HCT116 (cell line): ENCODE results near the gene ENOSF1. TPM values are rescaled to one million over a fixed set of nuclear protein-coding genes. Genes with fewer than 3 reads are reported as not detected.
A peak's percentile ranks its signal among the peaks of the same experiment; 100 is the strongest.

Source experiments
- ATAC-seq: fragments of 200-7000 bp; cut with Tn5 transposase; 2 replicates; pipeline ENCODE4 v1.9.1; 2020; ENCODE audit warnings: mild to moderate bottlenecking, moderate library complexity
- BruUV-seq: library from RNA; stranded (reverse); fragments of 400-500 nt; replicated peaks from 2 replicates; lab custom pipeline; 2021; lab: Mats Ljungman, UMichigan
- CTCF ChIA-PET: fragments of 300-600 bp; sonication (Branson Sonifier 250); formaldehyde crosslinking; loops from one replicate; lab custom pipeline; 2021; ENCODE audit warnings: antibody characterized with exemption; lab: Charles Lee
- POLR2A ChIA-PET: fragments of 300-600, 350-600 bp; sonication (Branson Sonifier 250); formaldehyde crosslinking; loops from one replicate; lab custom pipeline; 2021; ENCODE audit warnings: antibody characterized with exemption; lab: Charles Lee
- RAD21 ChIA-PET, 2 experiments: fragments of 300-600 bp; sonication (Branson Sonifier 250); formaldehyde crosslinking; loops; one replicate each; lab custom pipeline; 2023; ENCODE audit warnings: low total read pairs in 2 of 2; ENCODE audit not compliant: uncharacterized antibody in 2 of 2, unreplicated experiment in 2 of 2, low non-redundant PET in 1 of 2; lab: Charles Lee
- DNase-seq: peaks from one replicate; pipeline ENCODE4 v3.0.0-alpha.2; 2010; ENCODE audit warnings: low read depth, low spot score
- H2AFZ ChIP-seq: fragments of 200-600 bp; shearing (Covaris generic), sonication (generic); 2 replicates; pipeline ENCODE4 v1.6.1; 2017; ENCODE audit warnings: low read depth, mixed run types, mixed read lengths, antibody characterized with exemption, low read length; ENCODE audit not compliant: poor library complexity, severe bottlenecking
- H3K27ac ChIP-seq: 2 replicates; pipeline ENCODE4 v1.5.1; 2012; ENCODE audit warnings: low read depth, low read length
- H3K27me3 ChIP-seq: fragments of 200-600 bp; sonication (generic); 2 replicates; pipeline ENCODE4 v1.6.1; 2016; ENCODE audit warnings: mixed run types, low read length, mixed read lengths; ENCODE audit not compliant: insufficient read depth
- H3K36me3 ChIP-seq, 2 experiments: fragments of 200-500 bp in 1 of 2; fragments of 200-600 bp in 1 of 2; sonication (Bioruptor generic) in 1 of 2; sonication (generic) in 1 of 2; 2 replicates each; pipeline versions ENCODE4 v1.5.1 to v1.6.1; 2014 to 2016; ENCODE audit warnings: low read length in 2 of 2, inconsistent platforms in 1 of 2, mixed read lengths in 1 of 2, mixed run types in 1 of 2; ENCODE audit not compliant: insufficient read depth in 2 of 2, control insufficient read depth in 1 of 2
- H3K4me1 ChIP-seq, 2 experiments: fragments of 200-600 bp in 1 of 2; sonication (generic) in 1 of 2; 2 replicates each; pipeline versions ENCODE4 v1.5.1 to v1.6.1; 2012 to 2017; ENCODE audit warnings: low read length in 2 of 2, inconsistent platforms in 1 of 2, mild to moderate bottlenecking in 1 of 2, mixed read lengths in 1 of 2, mixed run types in 1 of 2, moderate library complexity in 1 of 2; ENCODE audit not compliant: insufficient read depth in 2 of 2, control insufficient read depth in 1 of 2
- H3K4me2 ChIP-seq: fragments of 200-600 bp; sonication (generic); 2 replicates; pipeline ENCODE4 v1.6.1; 2017; ENCODE audit warnings: mixed run types, low read length, mixed read lengths
- H3K4me3 ChIP-seq, 2 experiments: fragments of 200-600 bp in 1 of 2; sonication (generic) in 1 of 2; replicated peaks in 1 of 2; 2 replicates each; pipeline ENCODE4 v1.5.1; 2011 to 2016; ENCODE audit warnings: low read length in 2 of 2, control low read depth in 1 of 2, low read depth in 1 of 2, mild to moderate bottlenecking in 1 of 2, mixed read lengths in 1 of 2, mixed run types in 1 of 2
- H3K79me2 ChIP-seq: fragments of 200-600 bp; sonication (generic); 2 replicates; pipeline ENCODE4 v1.6.1; 2017; ENCODE audit warnings: mild to moderate bottlenecking, mixed run types, low read length, moderate library complexity, mixed read lengths; ENCODE audit not compliant: insufficient read depth
- H3K9ac ChIP-seq: fragments of 200-600 bp; sonication (generic); 2 replicates; pipeline ENCODE4 v1.6.1; 2016; ENCODE audit warnings: low read length, mixed read lengths
- H3K9me2 ChIP-seq: fragments of 200-600 bp; sonication (generic), shearing (Covaris generic); 2 replicates; pipeline ENCODE4 v1.6.1; 2017; ENCODE audit warnings: mixed run types, mild to moderate bottlenecking, moderate library complexity; ENCODE audit not compliant: insufficient read depth
- H3K9me3 ChIP-seq, 2 experiments: fragments of 200-500 bp in 1 of 2; fragments of 200-600 bp in 1 of 2; sonication (Bioruptor generic) in 1 of 2; sonication (generic) in 1 of 2; 2 replicates each; pipeline ENCODE4 v1.6.1; 2014 to 2017; ENCODE audit warnings: low read length in 2 of 2, mixed read lengths in 2 of 2, inconsistent platforms in 1 of 2, low read depth in 1 of 2, mild to moderate bottlenecking in 1 of 2, mixed run types in 1 of 2, moderate library complexity in 1 of 2; ENCODE audit not compliant: control insufficient read depth in 1 of 2, insufficient read depth in 1 of 2
- H4K20me1 ChIP-seq: fragments of 200-600 bp; sonication (generic), shearing (Covaris generic); 2 replicates; pipeline ENCODE4 v1.6.1; 2017; ENCODE audit warnings: mixed run types, mild to moderate bottlenecking, moderate library complexity; ENCODE audit not compliant: insufficient read depth
- ATF3 ChIP-seq: IDR thresholded peaks from 2 replicates; pipeline ENCODE4 v1.6.1; 2012
- CTCF ChIP-seq, 3 experiments: fragments of 200-600 bp in 1 of 3; sonication (generic) in 1 of 3; IDR thresholded peaks in 2 of 3; conservative IDR thresholded peaks in 1 of 3; 2 replicates each; pipeline ENCODE4 v1.5.1; 2012 to 2017; ENCODE audit warnings: low read depth in 2 of 3, low read length in 2 of 3, antibody characterized with exemption in 1 of 3, borderline replicate concordance in 1 of 3, control low read depth in 1 of 3, mild to moderate bottlenecking in 1 of 3, mixed read lengths in 1 of 3, mixed run types in 1 of 3, moderate library complexity in 1 of 3; ENCODE audit not compliant: insufficient read depth in 1 of 3
- EGR1 ChIP-seq: IDR thresholded peaks from 2 replicates; pipeline ENCODE4 v1.6.1; 2012; ENCODE audit warnings: low read depth
- EZH2 ChIP-seq: fragments of 200-600 bp; sonication (generic); IDR thresholded peaks from 2 replicates; pipeline ENCODE4 v1.6.1; 2017; ENCODE audit warnings: antibody characterized with exemption, mixed run types
- FOSL1 ChIP-seq: IDR thresholded peaks from 2 replicates; pipeline ENCODE4 v1.6.1; 2012; ENCODE audit warnings: low read depth
- POLR2A ChIP-seq: IDR thresholded peaks from 2 replicates; pipeline ENCODE4 v1.7.0; 2011; ENCODE audit warnings: borderline replicate concordance; ENCODE audit not compliant: insufficient read depth, insufficient read length; ENCODE audit errors: extremely low read depth
- POLR2AphosphoS5 ChIP-seq: IDR thresholded peaks from 2 replicates; pipeline ENCODE4 v1.6.1; 2011; ENCODE audit warnings: mild to moderate bottlenecking, low read depth, low read length, moderate library complexity
- RAD21 ChIP-seq: IDR thresholded peaks from 2 replicates; pipeline ENCODE4 v1.6.1; 2012; ENCODE audit warnings: low read depth, mild to moderate bottlenecking
- SIN3A ChIP-seq: IDR thresholded peaks from 2 replicates; pipeline ENCODE4 v1.6.1; 2012; ENCODE audit warnings: low read depth
- SP1 ChIP-seq: IDR thresholded peaks from 2 replicates; pipeline ENCODE4 v1.6.1; 2012; ENCODE audit warnings: low read depth
- TCF7L2 ChIP-seq: IDR thresholded peaks from 2 replicates; pipeline ENCODE4 v1.7.0; 2011; ENCODE audit warnings: borderline replicate concordance, inconsistent platforms; ENCODE audit not compliant: insufficient read depth, insufficient read length; ENCODE audit errors: extremely low read depth
- YY1 ChIP-seq: IDR thresholded peaks from 2 replicates; pipeline ENCODE4 v1.6.1; 2011; ENCODE audit warnings: low read length, low read depth, moderate library complexity, mild to moderate bottlenecking; ENCODE audit not compliant: insufficient replicate concordance; ENCODE audit errors: extremely low read depth
- ZNF274 ChIP-seq: fragments of 200-500 bp; sonication (Bioruptor generic); IDR thresholded peaks from 2 replicates; pipeline ENCODE4 v1.6.1; 2014; ENCODE audit warnings: mild to moderate bottlenecking, low read depth, low read length, inconsistent platforms
- intact Hi-C: fragments of 100-400 bp; cut with micrococcal nuclease; formaldehyde crosslinking; loops from 2 replicates; pipeline ENCODE4 v1.10.0; 2022
- total RNA-seq: library from RNA; stranded (reverse); gene quantifications from one replicate; pipeline ENCODE4 v1.2.1, GENCODE V29; 2021; ENCODE audit not compliant: unreplicated experiment
- TF ChIP-seq, protein P1 (sequence below): IDR thresholded peaks from 2 replicates; pipeline ENCODE4 v1.6.1; 2012

The ENOSF1 gene
- total RNA-seq, 1 experiment from 2014 or later: 90.0 TPM

- H3K4me1 ChIP-seq: no peaks in the 10 kb centered on the region
- no peaks in the 10 kb centered on the region for H3K9me2 ChIP-seq
- ChIA-PET CTCF (interaction anchor here (0.8 to 1.1 kb wide), 2 partner anchors 42 to 173 kb away, joined by 3 read pairs; no protein-coding TSS in a partner anchor), POLR2A (no interaction called here), RAD21 (no interaction called here)
- TF ChIP-seq ZNF274 (no peak), CTCF (IDR thresholded peaks at IDR 0.05 in 2 of 3, conservative IDR thresholded peaks at IDR 0.05 in 1 of 3; ENCODE audit: borderline replicate concordance in 1 of 3, insufficient read depth in 1 of 3, low read depth in 2 of 3, low read length in 2 of 3) (peak in 2 of 3 experiments; percentile 48 to 56; a peak in 4 of 6 replicates), RAD21 (peak; percentile 19; the same call in 1 of the 2 replicates), POLR2AphosphoS5 (no peak)
- TF ChIP-seq, protein P1, sequence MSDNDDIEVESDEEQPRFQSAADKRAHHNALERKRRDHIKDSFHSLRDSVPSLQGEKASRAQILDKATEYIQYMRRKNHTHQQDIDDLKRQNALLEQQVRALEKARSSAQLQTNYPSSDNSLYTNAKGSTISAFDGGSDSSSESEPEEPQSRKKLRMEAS: no peak
- no peak overlapping the region for H3K4me2 ChIP-seq
- H2AFZ ChIP-seq: no peak overlapping the region
- H3K9me3 ChIP-seq: no peaks in the 10 kb centered on the region
- H3K36me3 ChIP-seq: peaks cover 30 to 51% of the 10 kb centered on the region in 2 experiments
- no peaks in the 10 kb centered on the region for H3K27me3 ChIP-seq
- H4K20me1 ChIP-seq: peaks cover 18% of the 10 kb centered on the region; the same call in 1 of the 2 replicates
- peak; percentile 59 for ATAC-seq
- no peak overlapping the region for H3K27ac ChIP-seq
- intact Hi-C loops: no loop called here
- H3K79me2 ChIP-seq: peaks cover 48% of the 10 kb centered on the region
- no TSS peak for BruUV-seq
- DNase-seq: no peak
- no peak overlapping the region for H3K9ac ChIP-seq
- no peak overlapping the region for H3K4me3 ChIP-seq
These were observed 46.3 kb downstream of the ENOSF1 start for GRCh38 chr18:666177-666576.

DNA sequence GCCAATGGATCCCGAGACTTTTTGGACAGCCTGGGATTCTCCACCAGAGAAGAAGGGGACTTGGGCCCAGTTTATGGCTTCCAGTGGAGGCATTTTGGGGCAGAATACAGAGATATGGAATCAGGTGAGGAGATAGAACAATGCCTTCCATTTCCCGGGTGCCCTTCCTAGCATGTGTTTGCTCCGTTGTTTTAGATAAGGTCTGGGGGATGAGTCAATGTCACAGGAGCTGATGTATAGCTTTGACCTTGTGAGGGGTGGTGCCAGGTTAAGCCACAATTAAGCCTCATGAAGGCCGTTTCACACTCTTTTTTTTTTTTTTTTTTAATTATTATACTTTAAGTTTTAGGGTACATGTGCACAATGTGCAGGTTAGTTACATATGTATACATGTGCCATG is 50.2 kb downstream of the ENOSF1 start:
- DNase-seq: no peak
- H3K4me3 ChIP-seq: no peak overlapping the region
- no peaks in the 10 kb centered on the region for H3K27me3 ChIP-seq
- RAD21 ChIA-PET: no interaction called here
- H3K9me3 ChIP-seq: no peaks in the 10 kb centered on the region
- ATAC-seq: no peak
- H2AFZ ChIP-seq: no peak overlapping the region
- peaks cover 2 to 10% of the 10 kb centered on the region in 2 experiments; a peak in 3 of 4 replicates for H3K4me1 ChIP-seq
- no peak overlapping the region for H3K27ac ChIP-seq
- peaks cover 4% of the 10 kb centered on the region; the same call in 1 of the 2 replicates for H4K20me1 ChIP-seq
- H3K9ac ChIP-seq: no peak overlapping the region
- no peak overlapping the region for H3K4me2 ChIP-seq
- CTCF ChIA-PET: no interaction called here
- no TSS peak for BruUV-seq
- peaks cover 59% of the 10 kb centered on the region for H3K79me2 ChIP-seq
- intact Hi-C loops: no loop called here
- no peaks in the 10 kb centered on the region for H3K9me2 ChIP-seq
- POLR2A ChIA-PET: no interaction called here
- peaks cover 19 to 40% of the 10 kb centered on the region in 2 experiments for H3K36me3 ChIP-seq
- TF ChIP-seq ATF3 (no peak), SIN3A (no peak), EGR1 (no peak), EZH2 (no peak), CTCF (IDR thresholded peaks at IDR 0.05 in 2 of 3, conservative IDR thresholded peaks at IDR 0.05 in 1 of 3; ENCODE audit: borderline replicate concordance in 1 of 3, insufficient read depth in 1 of 3, low read depth in 2 of 3, low read length in 2 of 3) (no peak), POLR2AphosphoS5 (no peak), TCF7L2 (no peak), POLR2A (no peak), ZNF274 (no peak), YY1 (no peak), SP1 (no peak), RAD21 (no peak), FOSL1 (no peak)
- TF ChIP-seq, protein P1: no peak
